Panc1 (cell line): ENCODE measurements around the gene PCMTD2.

Experiments
- TF ChIP-seq, protein P1 (sequence below): fragments of 450-650 bp; IDR thresholded peaks from 2 replicates; pipeline ENCODE4 v1.5.1; 2017; ENCODE audit warnings: mild to moderate bottlenecking
- TF ChIP-seq, protein P2 (sequence below), 2 experiments: IDR thresholded peaks; 2 replicates each; pipeline ENCODE4 v1.6.1; 2011 to 2012; ENCODE audit warnings: low read depth in 2 of 2, control low read depth in 1 of 2, low read length in 1 of 2, mild to moderate bottlenecking in 1 of 2, moderate library complexity in 1 of 2; ENCODE audit not compliant: insufficient read depth in 1 of 2

DNA sequence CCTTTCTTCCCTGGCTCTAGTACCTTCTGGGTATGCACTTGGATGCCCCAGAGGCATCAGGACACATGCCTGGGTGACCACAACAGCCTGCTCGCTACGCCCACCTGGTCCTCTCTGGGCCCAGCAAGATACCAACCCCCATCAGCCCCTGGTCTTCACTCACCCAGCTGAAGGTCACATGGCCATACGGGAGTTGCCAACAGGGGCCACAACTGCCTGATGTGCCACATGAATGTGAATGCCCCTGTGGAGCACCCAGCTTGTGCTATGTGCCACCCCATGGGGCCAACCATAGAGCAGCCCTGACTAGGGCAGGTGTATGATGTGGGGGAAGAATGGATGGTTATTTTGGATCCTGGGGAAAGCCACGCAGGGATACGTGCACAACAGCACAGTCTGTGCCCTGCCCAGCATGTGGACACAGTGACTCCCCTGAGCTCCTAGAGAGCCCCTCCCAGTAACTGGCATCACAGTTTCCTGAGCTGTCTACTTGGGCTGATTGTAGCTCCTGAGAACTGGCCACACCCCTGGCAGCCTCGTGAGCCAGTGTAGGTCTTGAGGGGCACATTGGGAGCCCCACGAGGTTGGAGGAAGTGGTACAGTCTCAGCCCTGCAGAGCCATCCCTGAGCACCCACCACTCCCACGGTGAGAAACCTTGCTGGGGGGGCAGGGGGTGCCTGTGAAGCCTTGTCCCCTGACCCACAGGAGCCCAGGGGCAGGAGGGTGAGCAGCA, 10.5 kb upstream of the PCMTD2 start:
- TF ChIP-seq, protein P1, sequence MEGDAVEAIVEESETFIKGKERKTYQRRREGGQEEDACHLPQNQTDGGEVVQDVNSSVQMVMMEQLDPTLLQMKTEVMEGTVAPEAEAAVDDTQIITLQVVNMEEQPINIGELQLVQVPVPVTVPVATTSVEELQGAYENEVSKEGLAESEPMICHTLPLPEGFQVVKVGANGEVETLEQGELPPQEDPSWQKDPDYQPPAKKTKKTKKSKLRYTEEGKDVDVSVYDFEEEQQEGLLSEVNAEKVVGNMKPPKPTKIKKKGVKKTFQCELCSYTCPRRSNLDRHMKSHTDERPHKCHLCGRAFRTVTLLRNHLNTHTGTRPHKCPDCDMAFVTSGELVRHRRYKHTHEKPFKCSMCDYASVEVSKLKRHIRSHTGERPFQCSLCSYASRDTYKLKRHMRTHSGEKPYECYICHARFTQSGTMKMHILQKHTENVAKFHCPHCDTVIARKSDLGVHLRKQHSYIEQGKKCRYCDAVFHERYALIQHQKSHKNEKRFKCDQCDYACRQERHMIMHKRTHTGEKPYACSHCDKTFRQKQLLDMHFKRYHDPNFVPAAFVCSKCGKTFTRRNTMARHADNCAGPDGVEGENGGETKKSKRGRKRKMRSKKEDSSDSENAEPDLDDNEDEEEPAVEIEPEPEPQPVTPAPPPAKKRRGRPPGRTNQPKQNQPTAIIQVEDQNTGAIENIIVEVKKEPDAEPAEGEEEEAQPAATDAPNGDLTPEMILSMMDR, result no peak
- TF ChIP-seq, protein P2, sequence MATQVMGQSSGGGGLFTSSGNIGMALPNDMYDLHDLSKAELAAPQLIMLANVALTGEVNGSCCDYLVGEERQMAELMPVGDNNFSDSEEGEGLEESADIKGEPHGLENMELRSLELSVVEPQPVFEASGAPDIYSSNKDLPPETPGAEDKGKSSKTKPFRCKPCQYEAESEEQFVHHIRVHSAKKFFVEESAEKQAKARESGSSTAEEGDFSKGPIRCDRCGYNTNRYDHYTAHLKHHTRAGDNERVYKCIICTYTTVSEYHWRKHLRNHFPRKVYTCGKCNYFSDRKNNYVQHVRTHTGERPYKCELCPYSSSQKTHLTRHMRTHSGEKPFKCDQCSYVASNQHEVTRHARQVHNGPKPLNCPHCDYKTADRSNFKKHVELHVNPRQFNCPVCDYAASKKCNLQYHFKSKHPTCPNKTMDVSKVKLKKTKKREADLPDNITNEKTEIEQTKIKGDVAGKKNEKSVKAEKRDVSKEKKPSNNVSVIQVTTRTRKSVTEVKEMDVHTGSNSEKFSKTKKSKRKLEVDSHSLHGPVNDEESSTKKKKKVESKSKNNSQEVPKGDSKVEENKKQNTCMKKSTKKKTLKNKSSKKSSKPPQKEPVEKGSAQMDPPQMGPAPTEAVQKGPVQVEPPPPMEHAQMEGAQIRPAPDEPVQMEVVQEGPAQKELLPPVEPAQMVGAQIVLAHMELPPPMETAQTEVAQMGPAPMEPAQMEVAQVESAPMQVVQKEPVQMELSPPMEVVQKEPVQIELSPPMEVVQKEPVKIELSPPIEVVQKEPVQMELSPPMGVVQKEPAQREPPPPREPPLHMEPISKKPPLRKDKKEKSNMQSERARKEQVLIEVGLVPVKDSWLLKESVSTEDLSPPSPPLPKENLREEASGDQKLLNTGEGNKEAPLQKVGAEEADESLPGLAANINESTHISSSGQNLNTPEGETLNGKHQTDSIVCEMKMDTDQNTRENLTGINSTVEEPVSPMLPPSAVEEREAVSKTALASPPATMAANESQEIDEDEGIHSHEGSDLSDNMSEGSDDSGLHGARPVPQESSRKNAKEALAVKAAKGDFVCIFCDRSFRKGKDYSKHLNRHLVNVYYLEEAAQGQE (IDR thresholded peaks at IDR 0.05; ENCODE audit: insufficient read depth in 1 of 2, low read depth in 2 of 2, low read length in 1 of 2), result no peak
